Activated T-cell treated with anti-CD3 and anti-CD28 coated beads for 24 hours (primary cell): ENCODE results near the gene RFX4.

ENCODE experiments used
- DNase-seq: peaks from one replicate; pipeline ENCODE4 v3.0.0-alpha.2; 2020; ENCODE audit warnings: low read depth

The RFX4 gene

DNA sequence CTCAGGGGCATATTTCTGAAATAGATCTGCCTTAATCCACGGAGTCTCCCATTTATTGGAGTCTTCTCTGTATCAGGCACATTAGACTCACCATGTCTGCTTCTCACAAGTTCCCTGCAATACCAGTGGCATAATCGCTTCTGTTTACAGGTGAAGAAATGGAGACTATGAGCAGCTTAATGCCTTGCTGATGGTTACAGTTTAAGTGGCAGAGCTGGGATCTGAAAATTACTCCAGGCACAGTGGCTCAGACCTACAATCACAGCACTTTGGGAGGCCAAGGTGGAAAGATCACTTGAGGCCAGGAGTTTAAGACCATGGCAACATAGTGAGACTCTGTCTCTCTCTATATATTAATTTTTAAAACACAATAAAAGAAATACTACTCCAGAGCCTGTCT lies 184.4 kb downstream of the RFX4 start:
- DNase-seq = no peak

DNA sequence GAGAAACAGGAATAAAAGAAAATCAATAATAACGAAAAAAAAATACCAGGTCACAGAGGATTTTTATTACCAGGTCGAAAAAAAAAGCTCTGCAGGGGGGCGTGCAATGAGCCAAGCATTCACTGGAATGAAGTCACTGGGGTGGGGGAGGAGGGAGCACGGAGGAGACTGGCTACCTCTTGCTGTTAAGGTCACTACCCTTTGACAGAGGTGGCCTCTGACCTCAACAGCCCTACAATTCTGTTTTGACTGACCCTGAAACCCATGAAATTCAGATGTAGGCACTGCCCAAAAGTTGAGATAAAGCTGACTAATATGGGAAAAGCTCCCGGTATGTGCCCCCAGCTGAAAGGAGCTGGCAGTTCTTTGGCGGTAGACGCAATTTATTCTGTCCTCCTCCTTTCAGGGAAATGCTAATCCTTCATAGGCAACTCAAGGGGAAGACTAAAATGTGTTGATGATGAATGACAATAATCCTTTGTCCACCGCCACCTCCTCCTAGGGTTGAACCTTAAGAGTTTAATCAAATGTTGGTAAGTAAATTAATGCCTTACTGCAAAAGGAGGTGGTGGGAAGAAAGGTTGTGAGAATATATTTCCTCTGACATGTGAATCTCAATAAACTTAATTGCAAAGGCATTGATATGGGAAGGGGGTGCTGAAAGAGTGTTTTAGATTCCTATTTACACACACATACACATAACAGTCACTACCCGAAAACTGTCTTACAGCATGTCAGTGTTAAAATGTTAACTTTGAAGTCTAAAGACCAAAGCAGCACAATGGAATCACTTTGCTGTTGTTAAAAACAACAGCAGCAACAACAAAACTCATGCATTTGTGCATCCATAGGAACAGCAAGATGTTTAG lies 185.4 kb downstream of the RFX4 start:
- no peak for DNase-seq

DNA sequence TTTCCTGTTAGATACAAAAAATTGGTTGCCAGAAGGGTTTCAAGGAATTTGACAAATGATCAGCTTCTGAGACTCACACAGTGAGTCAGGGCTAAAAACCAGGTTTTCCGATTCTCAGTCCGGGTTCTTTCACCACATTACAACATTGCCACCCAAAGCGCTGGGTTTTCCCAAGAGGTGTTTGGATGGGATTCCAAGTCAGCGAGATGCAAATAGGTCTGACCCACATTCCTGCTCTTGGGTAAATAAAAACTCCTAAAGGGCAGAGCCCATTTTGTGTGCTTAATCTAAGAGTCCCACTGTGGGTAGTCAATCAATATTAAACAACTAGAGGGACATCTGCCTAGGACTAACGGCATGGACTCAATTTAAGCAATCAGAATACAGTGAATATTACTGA lies 186.3 kb downstream of the RFX4 start:
- DNase-seq = no peak

DNA sequence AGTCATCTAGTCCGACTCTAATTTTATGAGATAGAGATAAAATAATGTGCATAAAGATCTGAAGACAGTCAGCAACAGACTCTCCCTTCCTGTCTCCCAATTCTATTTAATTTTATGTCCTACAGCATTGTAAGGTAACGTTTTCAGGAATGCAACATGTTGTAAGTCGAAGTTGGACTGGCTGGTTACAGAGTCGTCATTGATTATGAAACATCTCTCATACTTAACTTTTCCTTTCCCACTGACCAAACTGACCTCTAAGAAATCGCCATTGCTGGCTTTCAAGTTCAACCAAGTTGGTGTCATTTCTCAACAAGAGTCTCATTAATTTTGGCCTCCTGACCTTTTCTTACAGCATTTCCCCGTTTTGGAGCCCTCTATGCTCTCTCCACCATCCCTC lies 186.7 kb downstream of the RFX4 start:
- DNase-seq = no peak

DNA sequence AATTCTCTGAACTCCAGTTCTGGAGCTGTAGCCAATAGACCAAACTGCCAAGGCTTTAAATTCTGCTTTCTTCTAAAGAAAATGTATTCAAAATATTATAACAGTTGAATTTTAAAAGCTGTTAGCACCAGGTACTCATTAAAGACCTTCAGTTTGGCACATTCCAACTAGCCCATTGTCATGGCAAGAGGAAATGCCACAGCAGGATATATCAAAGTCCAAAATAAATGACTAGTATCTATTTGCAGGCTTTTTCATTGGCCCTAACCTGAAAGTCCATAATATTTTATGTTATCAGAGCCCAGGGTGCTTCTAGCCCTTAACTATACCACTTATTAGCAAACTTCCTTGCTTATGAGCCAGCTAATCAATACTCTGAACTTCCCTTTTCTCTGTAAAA lies 188.6 kb downstream of the RFX4 start:
- DNase-seq = no peak

DNA sequence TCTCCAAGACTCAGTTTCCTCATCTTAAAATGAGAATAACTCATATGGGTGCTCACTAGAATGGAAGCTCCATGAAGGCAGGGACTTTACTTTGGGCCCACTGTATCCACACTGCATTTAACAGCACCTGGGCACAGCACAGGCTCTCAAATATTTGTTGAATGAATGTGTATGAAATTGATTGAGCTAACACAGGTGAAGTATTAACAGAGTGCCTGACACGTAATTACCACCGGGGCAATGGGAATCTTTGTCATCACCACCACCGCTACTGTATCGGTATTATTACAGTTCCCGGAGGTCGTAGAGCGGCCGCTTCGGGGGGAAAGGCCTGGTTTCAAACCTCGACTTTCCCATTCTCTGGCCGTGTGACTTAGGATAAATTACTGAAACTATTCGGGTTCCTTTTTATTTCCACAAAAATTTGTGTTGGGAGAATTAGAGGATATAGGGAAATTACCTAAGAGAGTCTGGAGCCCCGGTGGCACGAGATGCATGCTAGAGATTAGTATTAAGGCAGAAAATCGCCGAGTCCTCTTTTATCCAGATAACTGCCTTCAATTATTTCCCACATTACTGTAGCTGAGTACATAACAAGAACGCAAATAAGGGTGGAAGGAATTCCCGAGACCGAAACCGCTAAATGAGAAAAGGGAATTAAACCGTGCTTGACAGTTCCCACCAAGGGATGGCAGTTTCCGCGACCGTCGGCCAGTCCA lies 190.6 kb downstream of the RFX4 start:
- DNase-seq = no peak

DNA sequence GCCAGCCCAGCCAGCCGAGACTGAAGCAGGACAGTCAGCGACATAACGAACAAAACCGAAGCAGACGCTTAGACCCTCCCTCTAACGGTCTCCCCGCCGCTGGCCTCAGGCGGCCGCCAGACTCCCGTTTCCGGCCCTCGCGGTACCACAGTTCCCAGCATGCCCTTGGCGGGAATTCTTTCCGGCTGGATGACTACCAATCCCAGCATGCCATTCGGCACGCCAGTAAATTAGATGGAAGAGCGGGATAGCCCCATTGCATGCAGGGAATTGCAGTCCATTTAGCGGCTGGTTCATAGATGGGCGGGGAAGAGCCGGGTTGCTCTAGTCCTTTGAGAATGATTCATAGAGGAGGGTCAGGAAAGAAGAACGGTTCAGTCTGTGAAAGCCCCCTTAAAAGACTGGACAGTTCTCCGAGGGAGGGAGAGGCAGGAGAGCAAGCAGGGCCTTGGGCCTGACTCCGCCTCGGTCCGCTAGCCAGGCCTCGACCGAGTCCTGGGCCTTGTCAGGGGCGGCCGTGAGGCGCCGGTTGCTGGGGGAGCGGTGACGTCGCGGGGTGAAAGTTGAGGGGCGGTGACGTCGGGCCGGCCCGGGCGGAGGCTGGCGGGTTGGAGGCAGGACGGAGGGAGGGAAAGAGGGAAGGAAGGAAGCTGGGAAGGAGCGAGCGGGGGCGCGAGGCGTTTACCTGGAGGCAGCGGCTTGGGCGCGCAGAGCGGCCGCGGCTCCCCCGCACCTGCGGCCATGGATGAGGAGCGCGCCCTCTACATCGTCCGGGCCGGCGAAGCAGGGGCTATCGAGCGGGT lies 191.4 kb downstream of the RFX4 start, which contains the start of gene RIC8B:
Gene RIC8B, plus strand, starts transcription at position 678 of the 803 bp plus-strand sequence. Its CDS starts 64 bp downstream, at position 742.
- DNase-seq = peak; percentile 86

DNA sequence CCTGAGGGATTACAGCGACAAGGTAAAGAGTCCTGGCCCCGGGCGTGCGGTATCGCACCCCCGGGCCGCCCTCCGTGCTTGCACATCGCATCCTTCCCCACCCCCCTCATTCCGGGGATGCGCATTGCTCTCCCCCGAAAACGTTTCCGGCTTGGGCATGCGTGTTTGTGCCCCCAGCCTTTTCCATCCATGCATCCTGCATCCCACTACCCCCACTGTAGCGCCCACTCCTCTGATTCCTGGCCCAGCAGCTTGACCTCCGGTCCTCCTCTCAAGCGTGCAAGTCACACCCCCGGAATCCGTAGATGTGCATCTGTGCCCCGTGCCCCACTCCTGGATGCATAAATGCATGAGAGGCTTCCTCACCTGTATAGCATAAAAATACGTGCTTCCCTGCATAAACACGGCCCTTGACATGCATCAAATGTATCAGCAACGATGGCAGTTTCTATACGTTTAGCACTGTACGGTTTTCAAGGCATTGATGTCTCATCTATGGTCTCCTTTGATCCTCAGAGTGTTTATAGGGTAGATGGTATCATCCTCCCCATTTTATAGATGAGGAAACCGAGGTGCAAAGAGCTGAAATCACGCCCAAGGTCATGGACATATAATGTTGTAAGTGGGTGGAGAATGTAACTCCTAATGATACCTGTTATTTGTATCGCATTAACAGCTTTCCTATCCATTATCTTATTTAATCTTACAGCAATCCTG lies 192.2 kb downstream of the RFX4 start:
- DNase-seq = no peak

DNA sequence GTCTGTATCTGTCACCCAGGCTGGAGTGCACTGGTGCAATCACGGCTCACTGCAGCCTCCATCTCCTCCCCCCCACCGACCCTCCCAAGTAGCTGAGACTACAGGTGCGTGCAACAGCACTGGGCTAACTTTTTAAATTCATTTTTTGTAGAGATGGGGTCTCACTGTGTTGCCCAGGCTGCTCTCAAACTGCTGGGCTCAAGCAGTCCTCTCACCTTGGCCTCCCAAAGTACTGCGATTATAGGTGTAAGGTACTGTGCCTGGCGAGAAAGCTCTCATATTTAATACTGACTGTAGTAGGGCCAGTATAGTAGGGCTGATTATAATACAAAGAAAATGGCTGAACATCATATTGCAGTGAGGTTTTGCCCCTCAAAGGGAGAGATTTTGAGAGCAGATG lies 194.1 kb downstream of the RFX4 start:
- DNase-seq = no peak

DNA sequence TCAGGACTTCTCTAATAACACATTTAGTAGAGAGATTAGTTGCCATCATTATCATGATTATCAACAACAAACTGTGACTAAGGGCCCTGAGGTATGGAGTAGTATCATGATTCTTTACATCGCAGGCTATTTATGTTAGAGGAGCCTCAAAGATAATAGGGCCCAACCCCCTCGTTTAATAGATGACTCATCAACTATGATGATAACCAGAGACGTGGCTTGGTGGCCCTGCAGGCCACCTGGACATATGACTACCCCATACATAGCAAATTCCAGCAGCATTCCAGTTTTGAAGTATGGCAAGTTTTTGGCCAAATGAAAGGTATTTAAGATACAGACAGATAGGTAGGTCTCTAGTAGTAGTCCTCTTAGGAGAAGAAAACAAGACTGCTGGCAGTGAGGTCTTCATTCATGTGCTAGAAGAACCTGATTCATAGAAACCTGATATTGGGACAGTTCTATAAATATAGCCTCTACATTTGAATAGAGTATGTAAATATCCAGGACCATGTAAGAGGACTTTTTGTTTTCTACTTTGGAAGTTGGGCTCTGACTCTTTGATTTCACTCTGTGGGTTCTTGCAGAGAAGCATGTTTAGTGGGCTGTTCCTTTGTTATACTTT lies 197.3 kb downstream of the RFX4 start:
- no peak for DNase-seq

DNA sequence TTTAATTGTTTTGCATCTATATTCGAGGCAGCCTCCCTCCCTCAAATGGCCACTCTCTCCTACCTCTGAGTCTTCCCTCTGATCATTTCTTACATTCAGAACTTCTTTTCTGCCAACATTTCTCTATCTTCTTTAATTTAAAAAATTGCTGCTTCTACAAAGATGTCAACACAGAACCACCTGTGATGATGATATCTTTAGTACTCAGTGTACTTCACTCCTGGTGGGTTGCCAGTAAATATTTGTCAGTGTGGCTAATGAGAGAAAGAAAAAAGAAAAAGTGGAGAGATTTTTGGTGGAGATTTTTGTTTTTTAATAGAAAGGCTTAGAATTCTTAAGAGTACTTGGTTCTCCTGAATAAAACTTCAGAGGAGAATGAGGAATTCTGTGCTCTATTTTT lies 199.8 kb downstream of the RFX4 start:
- DNase-seq = no peak

DNA sequence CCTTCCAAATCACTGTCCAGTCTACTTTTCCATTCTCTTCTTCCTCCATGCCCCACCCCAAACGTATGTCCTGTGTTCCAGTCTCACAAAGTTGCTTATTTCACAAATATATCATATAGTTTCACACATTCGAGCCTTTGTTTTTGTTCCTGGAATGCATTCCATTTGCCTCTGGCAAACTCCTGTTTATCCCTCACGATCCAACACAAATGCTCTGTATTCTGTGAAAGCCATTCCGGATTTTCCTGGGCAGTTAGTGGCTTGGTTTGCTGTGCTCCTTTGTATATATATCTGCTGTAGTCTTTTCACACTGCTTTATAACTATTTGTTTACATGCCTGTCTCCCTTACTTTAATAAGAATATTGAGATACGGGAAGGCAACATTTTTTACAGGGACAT lies 200.7 kb downstream of the RFX4 start:
- no peak for DNase-seq

DNA sequence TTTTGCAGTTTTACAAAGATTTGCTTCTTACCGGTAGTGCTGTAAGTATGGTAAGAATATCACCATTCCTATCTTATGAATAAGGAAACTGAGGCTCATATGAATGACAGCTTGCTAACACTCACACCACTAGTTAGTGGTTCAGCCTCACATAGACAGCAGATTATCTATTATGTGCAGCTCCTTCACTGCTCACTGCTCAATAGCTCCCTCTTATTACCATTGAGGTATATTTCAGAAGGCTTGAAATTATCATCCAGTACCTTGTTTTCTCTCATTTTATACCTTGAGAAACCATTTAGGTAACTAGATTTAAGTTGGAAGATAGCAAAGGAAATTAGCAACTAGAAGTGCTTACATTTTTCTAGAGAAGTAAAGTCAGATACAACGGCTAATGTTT lies 207.2 kb downstream of the RFX4 start:
- DNase-seq = no peak

DNA sequence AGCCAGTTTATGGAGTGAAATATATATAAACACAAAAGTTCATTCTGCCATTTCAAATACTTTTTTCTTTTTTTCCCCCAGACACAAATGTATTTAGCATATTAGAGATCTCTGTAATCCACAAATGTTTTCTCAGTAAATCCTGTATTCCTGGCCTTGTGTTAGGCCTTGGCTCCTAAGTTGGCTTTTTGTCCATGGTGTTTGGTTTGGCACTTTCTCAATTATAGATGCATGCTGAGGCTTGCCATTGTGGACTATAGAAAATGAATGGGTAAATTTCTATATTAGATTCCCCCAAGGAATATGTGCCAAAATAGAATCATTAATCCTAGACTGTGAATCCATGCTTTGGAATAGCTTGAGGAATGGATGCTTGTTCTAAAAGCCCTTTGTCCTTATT lies 208.7 kb downstream of the RFX4 start:
- no peak for DNase-seq

DNA sequence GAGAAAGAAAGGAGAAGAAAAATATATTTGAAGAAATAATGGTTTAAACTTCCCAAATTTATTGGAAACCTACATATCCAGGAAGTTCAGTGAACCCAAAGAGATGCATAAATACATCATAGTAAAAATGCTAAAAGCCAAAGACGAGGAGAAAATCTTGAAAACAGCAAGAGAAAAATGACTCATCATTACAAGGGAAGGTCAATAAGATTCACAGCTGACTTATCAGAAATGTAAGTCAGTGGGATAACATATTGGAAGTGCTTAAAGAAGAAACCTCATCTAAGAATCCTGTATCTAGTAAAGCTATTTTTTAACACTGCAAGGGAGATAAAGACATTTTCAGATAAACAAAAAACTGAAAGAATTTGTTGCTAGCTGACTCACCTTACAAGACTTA lies 211.6 kb downstream of the RFX4 start:
- DNase-seq = no peak

DNA sequence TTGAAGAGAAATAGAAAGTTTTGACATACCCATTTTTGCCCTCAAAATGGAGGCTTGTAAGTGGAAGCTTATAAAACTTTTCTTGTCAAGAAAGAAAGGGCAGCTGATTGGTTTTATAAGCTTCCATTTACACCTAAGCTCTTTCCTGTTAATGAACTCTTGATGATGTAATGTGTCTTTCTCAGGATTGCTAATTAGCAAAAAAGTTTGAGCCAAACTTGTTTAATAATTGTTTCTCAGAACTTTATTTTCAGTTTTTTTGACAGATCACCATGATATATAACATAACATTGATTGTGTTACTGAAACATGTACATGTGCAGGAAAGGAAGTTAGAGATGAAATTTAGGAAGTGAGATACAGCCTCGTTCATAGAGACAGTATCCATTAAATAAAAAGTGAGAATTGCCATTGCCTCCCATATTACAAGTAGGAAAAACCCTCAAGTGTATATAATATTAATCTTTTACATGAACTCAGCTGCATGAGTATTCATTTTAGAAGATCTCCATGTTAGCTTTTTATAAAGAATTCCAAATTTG lies 218.4 kb downstream of the RFX4 start:
- DNase-seq = no peak

DNA sequence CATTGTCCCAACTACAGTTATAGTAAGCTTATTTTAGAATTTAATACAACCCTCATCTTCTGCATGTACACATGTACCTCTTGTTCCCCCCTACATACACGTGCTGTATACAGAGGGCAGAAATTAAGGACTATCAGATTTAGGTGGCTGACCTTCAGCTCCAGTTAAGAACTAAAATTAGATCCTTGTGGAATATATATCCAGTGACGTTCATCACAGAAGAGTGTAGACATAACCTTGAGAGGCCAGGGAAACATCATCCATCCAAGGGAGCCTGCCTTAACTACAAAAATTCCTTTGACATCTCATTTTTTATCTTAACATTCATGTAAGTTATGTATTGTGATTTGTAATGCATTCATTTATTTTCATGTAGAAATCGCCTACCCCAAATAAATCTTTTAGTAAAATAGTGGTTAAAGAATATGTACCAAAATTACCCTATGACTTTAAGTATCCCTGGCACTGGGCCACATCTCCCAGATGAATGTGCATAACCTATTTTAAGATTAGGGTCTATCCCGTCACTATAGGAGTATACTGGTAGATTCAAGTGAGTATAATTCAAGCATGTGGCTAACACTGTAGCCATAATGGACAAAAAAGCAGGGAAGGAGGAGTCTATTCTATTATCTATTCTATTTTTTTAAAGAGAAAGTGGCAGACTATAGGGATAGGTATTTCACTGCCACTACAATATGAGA lies 219.2 kb downstream of the RFX4 start:
- DNase-seq = no peak

DNA sequence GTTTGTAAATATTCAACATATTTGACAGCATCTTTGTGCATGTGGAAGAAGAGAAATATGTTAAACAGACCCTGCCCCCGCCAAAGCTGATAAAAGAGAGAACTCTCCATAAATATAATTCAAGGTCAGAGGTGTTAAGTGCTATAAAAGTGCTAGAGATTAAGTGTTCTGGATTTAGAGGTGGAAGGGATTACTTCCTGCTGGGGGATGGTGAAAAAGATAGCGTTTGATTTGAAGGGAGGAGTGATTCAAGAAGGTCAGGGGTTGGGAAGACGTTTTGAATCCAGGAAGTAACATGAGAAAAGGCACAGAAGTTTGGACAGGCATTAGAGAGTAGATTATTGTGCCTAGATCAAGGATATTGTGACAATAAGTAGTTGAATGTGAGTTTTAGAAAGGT lies 221.9 kb downstream of the RFX4 start:
- DNase-seq = no peak
